Ectodermal cell (in vitro differentiated cells): Measurements from ENCODE around the gene SLC13A2.

ENCODE experiments used
- H3K27ac ChIP-seq: 2 replicates; pipeline ENCODE4 v1.7.0; 2013; ENCODE audit warnings: mild to moderate bottlenecking, low read depth, low read length; ENCODE audit not compliant: insufficient read depth, poor library complexity, severe bottlenecking
- H3K27me3 ChIP-seq: 2 replicates; pipeline ENCODE4 v1.7.0; 2013; ENCODE audit warnings: mild to moderate bottlenecking, low read length; ENCODE audit not compliant: insufficient read depth, control insufficient read depth, poor library complexity, severe bottlenecking
- H3K36me3 ChIP-seq: one replicate; pipeline ENCODE4 v1.7.0; 2013; ENCODE audit warnings: low read length; ENCODE audit not compliant: control insufficient read depth, insufficient read depth
- H3K4me1 ChIP-seq: one replicate; pipeline ENCODE4 v1.7.0; 2013; ENCODE audit warnings: low read length; ENCODE audit not compliant: control insufficient read depth, insufficient read depth
- H3K4me3 ChIP-seq: 2 replicates; pipeline ENCODE4 v1.7.0; 2013; ENCODE audit warnings: low read depth, low read length, control low read depth; ENCODE audit not compliant: insufficient read depth
- H3K9me3 ChIP-seq: 2 replicates; pipeline ENCODE4 v1.7.0; 2013; ENCODE audit warnings: mild to moderate bottlenecking, low read length, moderate library complexity; ENCODE audit not compliant: control insufficient read depth
- WGBS, 2 experiments: methylation state at CpG; one replicate each; pipeline ENCODE4 v1.1.7; 2013; ENCODE audit warnings: missing lambda C conversion rate in 2 of 2; 5-methylcytosine and 5-hydroxymethylcytosine counted together

The SLC13A2 gene

GRCh38 chr17:28469376-28469775 lies 4.1 kb upstream of the SLC13A2 start:
- H3K36me3 ChIP-seq: no peaks in the 10 kb centered on the region
- 92 to 95% methylated on average over 8 of the region's 8 CpGs for WGBS, 2 experiments
- H3K27me3 ChIP-seq: no peaks in the 10 kb centered on the region
- H3K27ac ChIP-seq: no peak overlapping the region
- no peaks in the 10 kb centered on the region for H3K4me1 ChIP-seq
- H3K4me3 ChIP-seq: no peak overlapping the region
- H3K9me3 ChIP-seq: no peaks in the 10 kb centered on the region

DNA sequence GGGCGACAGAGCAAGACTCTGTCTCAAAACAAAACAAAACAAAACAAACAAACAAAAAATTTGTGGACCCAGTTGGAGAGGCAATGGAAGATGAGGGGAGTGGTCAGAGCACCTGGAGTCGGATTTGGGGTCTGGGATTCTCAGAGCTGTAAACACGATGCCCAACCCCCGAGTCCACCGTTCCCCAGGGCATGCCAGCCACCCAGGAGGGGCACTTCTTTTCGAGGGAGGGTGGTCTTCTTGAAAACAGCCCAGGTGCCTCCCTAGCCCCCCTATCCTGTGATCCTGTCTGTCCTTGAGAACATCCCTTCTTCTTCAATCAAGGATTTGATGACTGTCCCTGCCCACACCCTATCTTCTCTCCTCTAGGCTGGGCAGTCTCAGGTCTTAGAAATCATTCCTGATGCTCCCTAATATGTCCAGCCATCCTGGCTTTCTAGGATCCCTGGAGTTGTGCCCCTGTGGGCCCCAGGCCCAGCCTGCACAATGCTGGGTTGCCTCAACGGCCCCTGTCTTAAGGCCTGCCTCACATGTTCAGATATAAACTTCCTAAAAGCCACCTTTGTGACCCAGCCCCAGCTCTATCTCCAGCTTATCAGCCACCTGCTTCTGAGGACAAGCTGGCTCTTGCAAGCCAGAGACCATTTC lies 3.1 kb upstream of the SLC13A2 start:
- no peaks in the 10 kb centered on the region for H3K4me1 ChIP-seq
- no peak overlapping the region for H3K4me3 ChIP-seq
- H3K9me3 ChIP-seq: no peaks in the 10 kb centered on the region
- no peak overlapping the region for H3K27ac ChIP-seq
- 92 to 93% methylated on average over 6 to 7 of the region's 7 CpGs for WGBS, 2 experiments
- H3K36me3 ChIP-seq: no peaks in the 10 kb centered on the region
- H3K27me3 ChIP-seq: no peaks in the 10 kb centered on the region

DNA sequence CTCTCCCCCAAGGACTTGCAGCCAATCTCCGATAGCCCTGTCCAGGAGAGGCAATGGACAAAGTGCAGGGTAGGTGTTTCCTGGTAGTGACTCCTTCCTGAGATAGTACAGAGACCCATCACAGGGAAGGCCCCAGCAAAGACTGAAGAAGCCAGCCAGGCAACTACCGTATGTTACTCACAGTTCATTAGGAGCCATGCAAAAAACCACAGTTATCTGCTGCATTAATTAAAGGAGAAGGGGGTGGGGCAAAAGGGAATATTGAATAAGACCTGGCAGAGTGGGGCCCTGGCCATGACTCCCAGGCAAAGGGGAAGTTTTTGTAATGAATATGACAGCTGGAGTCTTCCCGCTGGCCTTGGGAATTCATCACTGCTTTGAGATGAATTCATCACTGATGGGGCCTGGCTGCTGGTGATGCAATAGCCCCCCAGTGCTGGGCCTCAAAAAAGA lies 2.5 kb upstream of the SLC13A2 start:
- H3K4me3 ChIP-seq: no peak overlapping the region
- WGBS, 2 experiments: 87 to 91% methylated on average over 3 of the region's 3 CpGs
- no peak overlapping the region for H3K27ac ChIP-seq
- H3K9me3 ChIP-seq: no peaks in the 10 kb centered on the region
- no peaks in the 10 kb centered on the region for H3K4me1 ChIP-seq
- H3K36me3 ChIP-seq: no peaks in the 10 kb centered on the region
- H3K27me3 ChIP-seq: no peaks in the 10 kb centered on the region

- H3K9me3 ChIP-seq: no peaks in the 10 kb centered on the region
- no peaks in the 10 kb centered on the region for H3K36me3 ChIP-seq
- H3K4me1 ChIP-seq: no peaks in the 10 kb centered on the region
- WGBS, 2 experiments: 91 to 92% methylated on average over 15 of the region's 15 CpGs
- H3K4me3 ChIP-seq: no peak overlapping the region
- H3K27ac ChIP-seq: no peak overlapping the region
- H3K27me3 ChIP-seq: no peaks in the 10 kb centered on the region
These were observed 1.7 kb upstream of the SLC13A2 start for GRCh38 chr17:28471531-28472342.

DNA sequence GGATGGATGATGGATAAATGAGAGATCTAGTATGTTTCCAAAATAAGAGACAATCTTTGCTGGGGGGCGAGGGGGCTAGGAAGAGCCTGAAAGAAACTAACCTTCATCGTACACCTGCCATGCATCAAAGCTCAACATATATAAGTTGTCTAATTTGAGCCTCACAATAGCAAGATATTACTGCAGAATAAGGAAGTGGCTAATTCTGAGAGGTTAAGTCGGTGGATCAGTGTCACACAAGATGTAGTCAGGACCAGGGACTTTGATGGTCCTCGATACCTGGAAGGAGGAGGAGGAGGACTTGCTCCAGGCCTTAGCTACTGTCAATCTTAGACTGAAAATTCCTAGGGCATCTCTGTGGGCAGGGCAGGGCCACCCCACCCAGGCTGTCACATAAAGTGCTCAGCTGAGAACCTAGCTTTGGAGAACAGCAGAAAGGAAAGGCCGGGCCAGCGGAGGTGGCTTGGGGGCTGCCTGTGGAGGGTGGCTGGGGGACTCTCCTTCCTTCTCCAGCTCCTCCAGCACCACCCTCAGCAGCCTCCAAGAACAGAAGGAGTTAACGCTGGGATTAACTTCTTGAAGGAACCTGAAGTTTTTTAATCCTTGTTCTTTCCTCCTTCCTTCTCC lies 460 bp upstream of the SLC13A2 start:
- Histone ChIP-seq H3K4me3 (no peak overlapping the region), H3K27me3 (no peaks in the 10 kb centered on the region), H3K4me1 (no peaks in the 10 kb centered on the region), H3K9me3 (no peaks in the 10 kb centered on the region), H3K27ac (no peak overlapping the region), H3K36me3 (no peaks in the 10 kb centered on the region)
- WGBS, 2 experiments: 88 to 90% methylated on average over 5 to 7 of the region's 7 CpGs

DNA sequence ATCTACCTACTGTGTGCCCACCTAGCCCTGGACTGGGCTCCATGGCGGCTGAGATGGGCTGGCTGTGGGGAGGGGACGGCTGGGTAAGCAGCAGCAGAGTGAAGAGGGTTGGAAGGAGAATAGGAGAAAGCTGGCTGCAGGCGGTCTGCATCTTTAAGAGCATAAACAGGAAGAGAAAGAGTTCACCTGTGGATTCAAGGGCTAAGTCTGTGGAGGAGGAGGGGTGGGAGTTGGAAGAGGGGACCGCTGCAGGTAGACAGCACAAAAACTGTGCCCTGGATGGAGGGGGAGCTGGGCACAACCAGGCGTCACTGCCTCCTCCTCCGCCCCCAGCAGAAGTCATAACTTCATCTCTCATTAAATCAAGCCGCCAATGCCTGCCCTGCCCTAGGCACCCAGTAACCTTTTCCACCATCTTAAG lies 677 bp downstream of the SLC13A2 start:
- Histone ChIP-seq H3K27me3 (no peaks in the 10 kb centered on the region), H3K4me3 (no peak overlapping the region), H3K36me3 (no peaks in the 10 kb centered on the region), H3K27ac (no peak overlapping the region), H3K4me1 (no peaks in the 10 kb centered on the region), H3K9me3 (no peaks in the 10 kb centered on the region)
- WGBS, 2 experiments: 90% methylated on average over 7 of the region's 7 CpGs

DNA sequence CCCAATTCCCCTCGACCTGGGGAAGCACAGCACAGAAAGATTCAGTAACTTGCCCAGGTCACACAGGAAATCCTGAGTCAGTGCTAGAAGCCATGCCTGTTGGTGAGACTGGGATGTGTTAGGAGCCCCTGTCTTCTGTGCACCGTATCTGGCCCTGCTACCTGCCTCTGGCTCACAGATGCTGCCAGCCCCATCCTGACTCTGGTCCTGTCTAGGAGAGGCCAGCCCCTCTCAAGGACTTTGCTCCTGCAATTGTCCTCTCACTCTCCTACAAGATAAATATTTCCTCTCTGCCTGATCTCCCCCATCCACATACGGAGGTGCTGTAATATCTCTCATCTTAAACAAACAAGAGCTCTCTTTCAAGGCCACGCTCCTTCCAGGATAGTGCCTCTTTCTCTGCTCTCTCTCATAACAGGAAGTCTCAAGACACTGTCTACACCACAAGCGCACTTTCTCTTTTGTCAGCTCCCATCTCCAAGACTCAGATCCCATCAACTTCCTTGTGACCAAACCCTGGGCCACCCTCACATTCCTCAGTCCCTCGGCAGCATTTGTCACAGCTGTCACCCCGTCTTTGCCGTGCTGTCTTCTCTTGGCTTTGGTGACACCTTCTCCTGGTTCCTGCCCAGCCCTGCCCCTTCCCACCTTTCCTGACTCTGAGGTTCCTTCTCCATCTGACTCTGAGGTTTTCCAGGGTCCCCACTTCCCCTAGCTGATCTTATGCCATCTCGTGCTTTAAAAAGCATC lies 1.9 kb downstream of the SLC13A2 start:
- H3K27ac ChIP-seq: no peak overlapping the region
- no peak overlapping the region for H3K4me3 ChIP-seq
- no peaks in the 10 kb centered on the region for H3K9me3 ChIP-seq
- no peaks in the 10 kb centered on the region for H3K36me3 ChIP-seq
- no peaks in the 10 kb centered on the region for H3K27me3 ChIP-seq
- H3K4me1 ChIP-seq: no peaks in the 10 kb centered on the region
- WGBS, 2 experiments: 88 to 91% methylated on average over 9 of the region's 9 CpGs

DNA sequence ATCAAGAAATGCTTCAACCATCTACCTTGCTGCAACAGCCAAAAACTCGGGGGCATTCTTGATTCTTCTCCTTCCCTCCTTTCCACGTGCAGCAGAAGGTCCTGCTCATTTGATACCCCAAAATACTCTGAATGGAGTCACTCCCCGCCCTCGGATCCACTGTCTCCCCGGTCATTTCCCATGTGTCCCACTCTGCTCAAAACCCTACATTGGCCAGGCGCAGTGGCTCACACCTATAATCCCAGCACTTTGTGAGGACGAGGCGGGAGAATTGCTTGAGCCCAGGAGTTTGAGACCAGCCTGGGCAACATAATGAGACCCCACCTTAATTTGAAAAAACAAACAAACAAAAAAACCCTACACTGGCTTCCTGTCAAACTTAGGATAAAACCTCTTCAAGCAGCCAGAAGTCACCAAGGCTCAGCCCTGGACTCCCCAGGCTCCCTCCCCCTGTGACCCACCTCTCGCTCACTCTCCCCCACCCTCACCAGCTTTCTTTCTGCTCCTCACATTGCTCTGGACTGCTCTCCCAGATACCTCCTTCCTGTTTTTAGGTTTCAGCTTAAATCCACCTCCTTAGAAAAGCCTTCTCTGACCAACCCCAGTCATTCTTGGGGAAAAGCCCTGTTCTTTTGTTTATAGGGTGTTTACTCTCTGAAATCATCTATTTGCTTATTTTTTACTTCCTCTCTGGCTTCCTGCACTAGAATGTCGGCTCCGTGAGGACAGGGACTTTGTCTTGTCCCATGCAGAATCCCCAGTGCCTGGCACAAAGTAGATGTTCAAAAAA lies 2.8 kb downstream of the SLC13A2 start:
- H3K36me3 ChIP-seq: no peaks in the 10 kb centered on the region
- H3K9me3 ChIP-seq: no peaks in the 10 kb centered on the region
- no peak overlapping the region for H3K27ac ChIP-seq
- WGBS, 2 experiments: 88 to 91% methylated on average over 11 of the region's 11 CpGs
- H3K4me1 ChIP-seq: no peaks in the 10 kb centered on the region
- no peaks in the 10 kb centered on the region for H3K27me3 ChIP-seq
- H3K4me3 ChIP-seq: no peak overlapping the region

DNA sequence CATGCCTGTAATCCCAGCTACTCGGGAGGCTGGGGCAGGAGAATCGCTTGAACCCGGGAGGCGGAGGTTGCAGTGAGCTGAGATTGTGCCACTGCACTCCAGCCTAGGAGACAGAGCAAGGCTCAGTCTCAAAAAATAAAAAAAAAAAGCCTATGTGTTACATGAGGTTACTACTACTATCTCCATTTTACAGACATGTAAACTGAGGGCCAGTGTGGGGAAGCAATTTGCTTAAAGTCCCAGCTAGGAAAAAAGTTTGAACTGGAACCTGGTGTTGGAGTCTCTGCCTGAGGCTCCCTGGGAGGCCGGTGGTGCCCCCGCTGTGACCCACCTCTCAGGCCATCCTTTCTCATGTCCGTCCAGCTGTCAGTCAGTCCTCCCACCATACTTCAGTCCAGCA lies 4.5 kb downstream of the SLC13A2 start:
- Histone ChIP-seq H3K4me3 (no peak overlapping the region), H3K27me3 (no peaks in the 10 kb centered on the region), H3K27ac (no peak overlapping the region), H3K36me3 (no peaks in the 10 kb centered on the region), H3K4me1 (no peaks in the 10 kb centered on the region), H3K9me3 (no peaks in the 10 kb centered on the region)
- 95 to 96% methylated on average over 7 of the region's 7 CpGs for WGBS, 2 experiments
